Lung (tissue), 12 donors: ENCODE measurements around the gene OR52E4. TPM values are rescaled to one million over a fixed set of nuclear protein-coding genes. Genes with fewer than 3 reads are reported as not detected.

Source experiments
- ATAC-seq: fragments of 200-7000 bp; cut with Tn5 transposase; one replicate; pipeline ENCODE4 v1.9.1; 2020; ENCODE audit warnings: moderate number of reproducible peaks; ENCODE audit not compliant: insufficient read depth, low FRiP score
- DNase-seq, 3 donors: peaks; one replicate each; pipeline ENCODE4 v3.0.0-alpha.2; 2013 to 2017
- H3K27ac ChIP-seq, 2 donors: one replicate each; pipeline ENCODE4 v1.5.1; 2013; ENCODE audit warnings: mild to moderate bottlenecking in 2 of 2, moderate library complexity in 2 of 2, control low read depth in 1 of 2, inconsistent platforms in 1 of 2, low read depth in 1 of 2, low read length in 1 of 2
- H3K27me3 ChIP-seq, 3 donors: one replicate each; pipeline ENCODE4 v1.5.1; 2013; ENCODE audit warnings: low read length in 2 of 3; ENCODE audit not compliant: control insufficient read depth in 3 of 3, insufficient read depth in 3 of 3
- H3K36me3 ChIP-seq, 4 donors: one replicate each; pipeline ENCODE4 v1.5.1; 2013; ENCODE audit warnings: low read length in 4 of 4, mild to moderate bottlenecking in 1 of 4, moderate library complexity in 1 of 4; ENCODE audit not compliant: control insufficient read depth in 4 of 4, insufficient read depth in 4 of 4
- H3K4me1 ChIP-seq, 5 donors: one replicate each; pipeline ENCODE4 v1.5.1; 2013; ENCODE audit warnings: low read length in 5 of 5, mild to moderate bottlenecking in 2 of 5, moderate library complexity in 1 of 5; ENCODE audit not compliant: control insufficient read depth in 5 of 5, insufficient read depth in 5 of 5
- H3K4me3 ChIP-seq: one replicate; pipeline ENCODE4 v1.5.1; 2013; ENCODE audit warnings: mild to moderate bottlenecking, control low read depth, moderate library complexity
- H3K9ac ChIP-seq, 2 donors: one replicate each; pipeline ENCODE4 v1.5.1; 2013; ENCODE audit warnings: low read length in 2 of 2, control low read depth in 1 of 2; ENCODE audit not compliant: insufficient read depth in 1 of 2
- H3K9me3 ChIP-seq, 4 donors: one replicate each; pipeline ENCODE4 v1.5.1; 2013; ENCODE audit warnings: low read length in 3 of 4, mild to moderate bottlenecking in 1 of 4, moderate library complexity in 1 of 4; ENCODE audit not compliant: control insufficient read depth in 4 of 4, insufficient read depth in 3 of 4
- WGBS, 2 donors: extraction: QIAGEN DNeasy Blood & Tissue Kit; methylation state at CpG; one replicate each; pipeline ENCODE4 v1.1.7; 2013; 5-methylcytosine and 5-hydroxymethylcytosine counted together
- polyA plus RNA-seq, 2 donors: library from polyadenylated mRNA; stranded (reverse); fragments of 200-250 nt; gene quantifications; one replicate each; pipeline ENCODE4 v1.2.1, GENCODE V29; 2013
- total RNA-seq, 2 donors: library from RNA; depleted of rRNA in 1 of 2; stranded (reverse); fragments of >200 nt in 1 of 2; gene quantifications; one replicate each; pipeline ENCODE4 v1.2.1, GENCODE V29; 2014 to 2021
- TF ChIP-seq, protein P1 (sequence below): IDR thresholded peaks from 2 replicates; pipeline ENCODE4 v1.5.1; 2012; ENCODE audit warnings: mild to moderate bottlenecking; ENCODE audit errors: control extremely low read depth, extremely low read depth
- donor health status: control.
- donor health status: control.
- donor health status: Bipolar disorder and iron deficiency.
- donor health status: healthy.
- donor health status: DM: yes; HTN: yes; CAD: no.

OR52E4 gene
- total and polyA plus RNA-seq, 4 donors, result not detected

DNA sequence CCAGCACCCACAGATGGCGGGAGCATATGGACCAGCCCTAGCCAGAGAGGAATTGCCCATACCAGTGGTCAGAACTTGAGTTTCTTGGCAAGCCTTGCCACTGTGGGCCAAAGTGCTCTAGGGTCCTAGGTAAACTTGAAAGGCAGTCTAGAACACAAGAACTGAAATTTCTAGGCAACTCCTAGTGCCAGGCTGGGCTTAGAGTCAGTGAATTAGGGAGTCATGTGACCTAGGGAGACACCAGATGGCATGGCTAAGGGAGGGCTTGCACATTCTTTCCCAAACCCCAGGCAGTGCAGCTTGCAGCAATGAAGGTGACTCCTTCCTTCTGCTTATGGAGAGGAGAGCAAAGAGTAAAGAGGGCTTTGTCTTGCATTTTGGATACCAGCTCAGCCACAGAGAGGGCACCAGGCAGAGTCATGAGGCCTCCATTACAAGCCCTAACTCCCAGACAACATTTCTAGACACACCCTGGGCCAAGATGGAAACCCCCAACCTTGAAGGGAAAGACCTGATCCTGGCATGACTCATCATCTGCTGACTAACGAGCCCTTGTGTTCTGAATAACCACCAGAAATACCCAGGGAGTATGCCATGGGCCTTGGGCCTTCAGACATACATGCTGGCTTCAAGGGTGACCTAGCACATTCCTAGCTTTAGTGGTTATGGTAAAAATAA, 42.5 kb downstream of the OR52E4 start:
- no peaks in the 10 kb centered on the region for H3K4me1 ChIP-seq
- no peak overlapping the region for H3K27ac ChIP-seq
- TF ChIP-seq, protein P1, sequence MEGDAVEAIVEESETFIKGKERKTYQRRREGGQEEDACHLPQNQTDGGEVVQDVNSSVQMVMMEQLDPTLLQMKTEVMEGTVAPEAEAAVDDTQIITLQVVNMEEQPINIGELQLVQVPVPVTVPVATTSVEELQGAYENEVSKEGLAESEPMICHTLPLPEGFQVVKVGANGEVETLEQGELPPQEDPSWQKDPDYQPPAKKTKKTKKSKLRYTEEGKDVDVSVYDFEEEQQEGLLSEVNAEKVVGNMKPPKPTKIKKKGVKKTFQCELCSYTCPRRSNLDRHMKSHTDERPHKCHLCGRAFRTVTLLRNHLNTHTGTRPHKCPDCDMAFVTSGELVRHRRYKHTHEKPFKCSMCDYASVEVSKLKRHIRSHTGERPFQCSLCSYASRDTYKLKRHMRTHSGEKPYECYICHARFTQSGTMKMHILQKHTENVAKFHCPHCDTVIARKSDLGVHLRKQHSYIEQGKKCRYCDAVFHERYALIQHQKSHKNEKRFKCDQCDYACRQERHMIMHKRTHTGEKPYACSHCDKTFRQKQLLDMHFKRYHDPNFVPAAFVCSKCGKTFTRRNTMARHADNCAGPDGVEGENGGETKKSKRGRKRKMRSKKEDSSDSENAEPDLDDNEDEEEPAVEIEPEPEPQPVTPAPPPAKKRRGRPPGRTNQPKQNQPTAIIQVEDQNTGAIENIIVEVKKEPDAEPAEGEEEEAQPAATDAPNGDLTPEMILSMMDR, result no peak
- WGBS, 2 donors, result 72 to 79% methylated on average over 2 of the region's 2 CpGs
- no peaks in the 10 kb centered on the region for H3K36me3 ChIP-seq
- no peak overlapping the region for H3K4me3 ChIP-seq
- H3K27me3 ChIP-seq, result no peaks in the 10 kb centered on the region
- peaks cover 0 to 8% (median 4%) of the 10 kb centered on the region in 4 donors for H3K9me3 ChIP-seq
- DNase-seq (no peak), ATAC-seq (no peak)
- H3K9ac ChIP-seq, result no peak overlapping the region

- no peaks in the 10 kb centered on the region for H3K27me3 ChIP-seq
- DNase-seq (no peak), ATAC-seq (no peak)
- H3K4me3 ChIP-seq, result no peak overlapping the region
- no peak overlapping the region for H3K27ac ChIP-seq
- H3K9me3 ChIP-seq, result peaks cover 0 to 8% (median 4%) of the 10 kb centered on the region in 4 donors
- no peaks in the 10 kb centered on the region for H3K36me3 ChIP-seq
- no peaks in the 10 kb centered on the region for H3K4me1 ChIP-seq
- TF ChIP-seq, protein P1, result no peak
- H3K9ac ChIP-seq, result no peak overlapping the region
Observed at GRCh38 chr11:5923427-5923776, 43.0 kb downstream of the OR52E4 start.

GRCh38 chr11:5923794-5924193, 43.4 kb downstream of the OR52E4 start:
- no peaks in the 10 kb centered on the region for H3K36me3 ChIP-seq
- H3K9ac ChIP-seq, result no peak overlapping the region
- no peak for DNase-seq
- ATAC-seq, result no peak
- H3K4me3 ChIP-seq, result no peak overlapping the region
- no peak overlapping the region for H3K27ac ChIP-seq
- TF ChIP-seq, protein P1, result no peak
- H3K27me3 ChIP-seq, result no peaks in the 10 kb centered on the region
- H3K9me3 ChIP-seq, result peaks cover 0 to 8% (median 4%) of the 10 kb centered on the region in 4 donors
- no peaks in the 10 kb centered on the region for H3K4me1 ChIP-seq

GRCh38 chr11:5928271-5928670, 47.8 kb downstream of the OR52E4 start:
- no peak for ATAC-seq
- WGBS, 2 donors, result 95 to 97% methylated on average over 17 of the region's 17 CpGs
- H3K4me3 ChIP-seq, result no peak overlapping the region
- no peak overlapping the region for H3K27ac ChIP-seq
- no peak overlapping the region for H3K9ac ChIP-seq
- H3K27me3 ChIP-seq, result no peaks in the 10 kb centered on the region
- no peaks in the 10 kb centered on the region for H3K36me3 ChIP-seq
- no peaks in the 10 kb centered on the region for H3K4me1 ChIP-seq
- peaks cover 0 to 11% (median 3%) of the 10 kb centered on the region in 4 donors for H3K9me3 ChIP-seq
- no peak for DNase-seq
- TF ChIP-seq, protein P1, result no peak
